Naive thymus-derived CD4-positive, alpha-beta T cell (primary cell): ENCODE data around the gene IL6R. TPM values are rescaled to one million over a fixed set of nuclear protein-coding genes. Genes with fewer than 3 reads are reported as not detected.

Experiments
- ATAC-seq: fragments of 150-1000 bp; cut with Tn5 transposase; 2 replicates; pipeline ENCODE4 v1.10.0; 2021; ENCODE audit warnings: mild to moderate bottlenecking, moderate library complexity
- CTCF ChIA-PET: fragments of 350-600 bp; sonication (Branson Sonifier 250); formaldehyde crosslinking; loops from one replicate; lab custom pipeline; 2021; ENCODE audit warnings: antibody characterized with exemption; lab: Charles Lee
- POLR2A ChIA-PET: fragments of 350-600 bp; sonication (Branson Sonifier 250); formaldehyde crosslinking; loops from one replicate; lab custom pipeline; 2021; ENCODE audit warnings: antibody characterized with exemption, inconsistent platforms; lab: Charles Lee
- DNase-seq, 9 donors: peaks; one replicate each; pipeline versions ENCODE4 v3.0.0 to v3.0.0-alpha.2; 2020 to 2022; ENCODE audit warnings: mixed read lengths in 1 of 9
- H3K27ac ChIP-seq: one replicate; pipeline ENCODE4 v1.7.0; 2013; ENCODE audit warnings: mild to moderate bottlenecking, low read depth, low read length, moderate library complexity
- H3K27me3 ChIP-seq, 2 donors: one replicate each; pipeline ENCODE4 v1.7.0; 2013; ENCODE audit warnings: low read length in 2 of 2, mild to moderate bottlenecking in 2 of 2, moderate library complexity in 2 of 2; ENCODE audit not compliant: control insufficient read depth in 2 of 2, insufficient read depth in 2 of 2
- H3K36me3 ChIP-seq, 3 experiments: 1 replicate in 2 of 3; 2 replicates in 1 of 3; pipeline ENCODE4 v1.7.0; 2013; ENCODE audit warnings: low read length in 3 of 3, mild to moderate bottlenecking in 3 of 3, moderate library complexity in 1 of 3; ENCODE audit not compliant: insufficient read depth in 3 of 3, control insufficient read depth in 2 of 3
- H3K4me1 ChIP-seq, 2 donors: one replicate each; pipeline ENCODE4 v1.7.0; 2013; ENCODE audit warnings: low read length in 2 of 2, mild to moderate bottlenecking in 2 of 2, moderate library complexity in 1 of 2; ENCODE audit not compliant: control insufficient read depth in 2 of 2, insufficient read depth in 2 of 2
- H3K4me3 ChIP-seq: 2 replicates; pipeline ENCODE4 v1.7.0; 2013; ENCODE audit warnings: mild to moderate bottlenecking, low read length
- H3K9me3 ChIP-seq, 3 experiments: 1 replicate in 2 of 3; 2 replicates in 1 of 3; pipeline ENCODE4 v1.7.0; 2013; ENCODE audit warnings: low read length in 3 of 3; ENCODE audit not compliant: control insufficient read depth in 2 of 3
- H3K27ac Mint-ChIP-seq, 9 donors: one replicate each; pipeline ENCODE4 v1.8.0; 2020 to 2022; ENCODE audit warnings: mixed read lengths in 9 of 9, mild to moderate bottlenecking in 8 of 9, moderate library complexity in 5 of 9, inconsistent platforms in 2 of 9
- H3K27me3 Mint-ChIP-seq, 5 donors: one replicate each; pipeline ENCODE4 v1.8.0; 2021 to 2022; ENCODE audit warnings: mixed read lengths in 5 of 5, mild to moderate bottlenecking in 1 of 5
- H3K36me3 Mint-ChIP-seq, 5 donors: one replicate each; pipeline ENCODE4 v1.8.0; 2020 to 2022; ENCODE audit warnings: mixed read lengths in 5 of 5, mild to moderate bottlenecking in 3 of 5, inconsistent platforms in 1 of 5
- H3K4me1 Mint-ChIP-seq, 7 donors: one replicate each; pipeline ENCODE4 v1.8.0; 2020 to 2022; ENCODE audit warnings: mixed read lengths in 7 of 7, mild to moderate bottlenecking in 3 of 7, inconsistent platforms in 1 of 7
- H3K4me3 Mint-ChIP-seq, 10 donors: one replicate each; pipeline ENCODE4 v1.8.0; 2020 to 2022; ENCODE audit warnings: mild to moderate bottlenecking in 10 of 10, mixed read lengths in 10 of 10, moderate library complexity in 6 of 10, inconsistent platforms in 2 of 10
- H3K9me3 Mint-ChIP-seq, 11 donors: one replicate each; pipeline ENCODE4 v1.8.0; 2020 to 2022; ENCODE audit warnings: mixed read lengths in 11 of 11, mild to moderate bottlenecking in 4 of 11, inconsistent platforms in 1 of 11, moderate library complexity in 1 of 11
- intact Hi-C, 2 donors: fragments of 100-400 bp; cut with micrococcal nuclease; formaldehyde crosslinking; loops; one replicate each; pipeline ENCODE4 v1.15.1; 2023
- polyA plus RNA-seq, 2 donors: library from polyadenylated mRNA; unstranded; fragments of 300-500 nt; fragmentation: Illumina TruSeq; gene quantifications; one replicate each; pipeline ENCODE4 v1.2.3, GENCODE V29; 2021
- total RNA-seq, 6 experiments: library from RNA in 5 of 6; stranded (reverse) in 5 of 6; gene quantifications; 1 replicate in 5 of 6; 2 replicates in 1 of 6; pipeline ENCODE4 v1.2.3 and lab custom pipeline; 2021 to 2026

The IL6R gene
- total and polyA plus RNA-seq, 7 experiments from 2014 or later: 5.2 to 91.6 (median 77.8) TPM

GRCh38 chr1:154403983-154404382, 1.2 kb upstream of the IL6R start:
- peaks cover 0 to 8% (median 0%) of the 10 kb centered on the region in 3 experiments for H3K36me3 ChIP-seq
- ChIA-PET CTCF (interaction anchor here (0.6 to 7.1 kb wide), 25 partner anchors 13 to 228 kb away, joined by 3 to 44 read pairs (median 6); no protein-coding TSS in a partner anchor), POLR2A (interaction anchor here (0.8 to 8.8 kb wide), 23 partner anchors 12 to 185 kb away, joined by 3 to 159 read pairs (median 6); partner anchors contain the start of gene ATP8B2)
- DNase-seq (no peak), ATAC-seq (no peak)
- Mint-ChIP-seq H3K27me3 (peaks cover 0 to 4% (median 0%) of the 10 kb centered on the region in 5 donors), H3K27ac (peak overlapping the region in 8 of 9 donors; percentile 87 to 97 (median 94)), H3K9me3 (no peaks in the 10 kb centered on the region), H3K4me1 (peaks cover 38 to 67% (median 63%) of the 10 kb centered on the region in 7 donors), H3K36me3 (no peaks in the 10 kb centered on the region), H3K4me3 (peak overlapping the region; percentile 35 to 97 (median 90))
- no peaks in the 10 kb centered on the region for H3K9me3 ChIP-seq
- peaks cover 47 to 57% of the 10 kb centered on the region in 2 donors for H3K4me1 ChIP-seq
- peak overlapping the region; percentile 75 for H3K27ac ChIP-seq
- intact Hi-C loops: loop anchor here in 1 of 2 donors (2.0 to 10.0 kb wide), 3 partner anchors 143 to 551 kb away; partner anchors contain the start of genes PBXIP1 and UBE2Q1
- H3K27me3 ChIP-seq: no peaks in the 10 kb centered on the region
- H3K4me3 ChIP-seq: peak overlapping the region; percentile 72

- H3K4me3 ChIP-seq: peak overlapping the region; percentile 72
- H3K4me3 Mint-ChIP-seq: peak overlapping the region; percentile 86 to 97 (median 90)
Measured at GRCh38 chr1:154404511-154404931, 622 bp upstream of the IL6R start.

GRCh38 chr1:154405747-154406571, 816 bp downstream of the IL6R start:
- peaks cover 0 to 5% (median 4%) of the 10 kb centered on the region in 5 donors for H3K36me3 Mint-ChIP-seq
- peak overlapping the region; percentile 88 to 98 (median 96) for H3K4me3 Mint-ChIP-seq
- peaks cover 50 to 75% (median 69%) of the 10 kb centered on the region in 7 donors for H3K4me1 Mint-ChIP-seq
- H3K27me3 Mint-ChIP-seq: peaks cover 0 to 4% (median 0%) of the 10 kb centered on the region in 5 donors
- intact Hi-C loops: loop anchor here (1.0 to 10.0 kb wide), 14 partner anchors 19 to 549 kb away; partner anchors contain the start of genes UBE2Q1 (in 2 of the 2), HAX1 (in 1 of the 2) and PBXIP1 (in 1 of the 2)
- Histone ChIP-seq H3K27ac (peak overlapping the region; percentile 75), H3K36me3 (peaks cover 0 to 8% (median 0%) of the 10 kb centered on the region in 3 experiments), H3K27me3 (no peaks in the 10 kb centered on the region), H3K4me3 (peak overlapping the region; percentile 72), H3K4me1 (peaks cover 51 to 70% of the 10 kb centered on the region in 2 donors), H3K9me3 (no peaks in the 10 kb centered on the region)
- ATAC-seq (peak; percentile 14), DNase-seq (peak in 7 of 9 donors; percentile 27 to 67 (median 35))
- H3K27ac Mint-ChIP-seq: peak overlapping the region; percentile 84 to 99 (median 95)
- CTCF ChIA-PET: interaction anchor here (0.6 to 7.1 kb wide), 14 partner anchors 9 to 80 kb away, joined by 3 to 44 read pairs (median 6); no protein-coding TSS in a partner anchor
- POLR2A ChIA-PET: interaction anchor here (0.5 to 8.8 kb wide), 15 partner anchors 12 to 168 kb away, joined by 3 to 159 read pairs (median 6); no protein-coding TSS in a partner anchor
- no peaks in the 10 kb centered on the region for H3K9me3 Mint-ChIP-seq

More at GRCh38 chr1:154404511-154404931, 622 bp upstream of the IL6R start:
- ChIA-PET CTCF (interaction anchor here (1.1 to 7.1 kb wide), 14 partner anchors 13 to 80 kb away, joined by 4 to 44 read pairs (median 12); no protein-coding TSS in a partner anchor), POLR2A (interaction anchor here (0.8 to 8.8 kb wide), 13 partner anchors 13 to 80 kb away, joined by 3 to 159 read pairs (median 7); partner anchors contain the start of gene ATP8B2)
- Histone ChIP-seq H3K9me3 (no peaks in the 10 kb centered on the region), H3K36me3 (peaks cover 0 to 8% (median 0%) of the 10 kb centered on the region in 3 experiments), H3K4me1 (peaks cover 51 to 62% of the 10 kb centered on the region in 2 donors), H3K27me3 (no peaks in the 10 kb centered on the region), H3K27ac (peak overlapping the region; percentile 75)
- H3K9me3 Mint-ChIP-seq: no peaks in the 10 kb centered on the region
- peak overlapping the region; percentile 23 to 97 (median 94) for H3K27ac Mint-ChIP-seq
- ATAC-seq: no peak
- peaks cover 43 to 72% (median 68%) of the 10 kb centered on the region in 7 donors for H3K4me1 Mint-ChIP-seq
- no peaks in the 10 kb centered on the region for H3K36me3 Mint-ChIP-seq
- DNase-seq: no peak
- peaks cover 0 to 4% (median 0%) of the 10 kb centered on the region in 5 donors for H3K27me3 Mint-ChIP-seq
- intact Hi-C loops: loop anchor here in 1 of 2 donors (2.0 to 10.0 kb wide), 3 partner anchors 142 to 550 kb away; partner anchors contain the start of genes PBXIP1 and UBE2Q1

GRCh38 chr1:154406572-154406879, 1.4 kb downstream of the IL6R start:
- Histone ChIP-seq H3K9me3 (no peaks in the 10 kb centered on the region), H3K4me1 (peaks cover 49 to 70% of the 10 kb centered on the region in 2 donors), H3K36me3 (peaks cover 0 to 12% (median 0%) of the 10 kb centered on the region in 3 experiments), H3K27ac (peak overlapping the region; percentile 75), H3K27me3 (no peaks in the 10 kb centered on the region), H3K4me3 (peak overlapping the region; percentile 72)
- intact Hi-C loops: loop anchor here (2.0 to 10.0 kb wide), 6 partner anchors 20 to 548 kb away; partner anchors contain the start of genes HAX1 (in 1 of the 2), PBXIP1 (in 1 of the 2) and UBE2Q1 (in 1 of the 2)
- DNase-seq (peak in 1 of 9 donors; percentile 13), ATAC-seq (no peak)
- Mint-ChIP-seq H3K4me3 (peak overlapping the region; percentile 88 to 98 (median 96)), H3K27ac (peak overlapping the region; percentile 84 to 99 (median 95)), H3K4me1 (peaks cover 56 to 79% (median 71%) of the 10 kb centered on the region in 7 donors), H3K27me3 (peaks cover 0 to 4% (median 0%) of the 10 kb centered on the region in 5 donors), H3K36me3 (peaks cover 3 to 11% (median 4%) of the 10 kb centered on the region in 5 donors), H3K9me3 (no peaks in the 10 kb centered on the region)
- CTCF ChIA-PET: interaction anchor here (0.5 to 7.1 kb wide), 9 partner anchors 8 to 198 kb away, joined by 3 to 44 read pairs (median 5); no protein-coding TSS in a partner anchor
- POLR2A ChIA-PET: interaction anchor here (0.7 to 8.8 kb wide), 14 partner anchors 11 to 555 kb away, joined by 3 to 159 read pairs (median 10); partner anchors contain the start of gene PYGO2

GRCh38 chr1:154406886-154407197, 1.7 kb downstream of the IL6R start:
- H3K27me3 Mint-ChIP-seq: peaks cover 0 to 4% (median 0%) of the 10 kb centered on the region in 5 donors
- H3K27ac Mint-ChIP-seq: peak overlapping the region; percentile 84 to 99 (median 95)
- Histone ChIP-seq H3K4me1 (peaks cover 46 to 69% of the 10 kb centered on the region in 2 donors), H3K9me3 (no peaks in the 10 kb centered on the region), H3K27me3 (no peaks in the 10 kb centered on the region), H3K4me3 (peak overlapping the region; percentile 72), H3K27ac (peak overlapping the region; percentile 75), H3K36me3 (peaks cover 0 to 14% (median 0%) of the 10 kb centered on the region in 3 experiments)
- peaks cover 58 to 81% (median 71%) of the 10 kb centered on the region in 7 donors for H3K4me1 Mint-ChIP-seq
- H3K4me3 Mint-ChIP-seq: peak overlapping the region; percentile 88 to 98 (median 96)
- H3K36me3 Mint-ChIP-seq: peaks cover 3 to 11% (median 4%) of the 10 kb centered on the region in 5 donors
- DNase-seq (peak in 1 of 9 donors; percentile 16), ATAC-seq (no peak)
- POLR2A ChIA-PET: interaction anchor here (0.7 to 8.8 kb wide), 18 partner anchors 11 to 555 kb away, joined by 3 to 159 read pairs (median 5); partner anchors contain the start of genes ATP8B2 and PYGO2
- intact Hi-C loops: loop anchor here (1.0 to 10.0 kb wide), 8 partner anchors 12 to 548 kb away; partner anchors contain the start of genes HAX1 (in 1 of the 2), PBXIP1 (in 1 of the 2) and UBE2Q1 (in 1 of the 2)
- CTCF ChIA-PET: interaction anchor here (0.5 to 7.1 kb wide), 10 partner anchors 12 to 198 kb away, joined by 3 to 44 read pairs (median 9); partner anchors contain the start of gene ATP8B2
- H3K9me3 Mint-ChIP-seq: no peaks in the 10 kb centered on the region
